Osteoblast (primary cell): ENCODE results near the gene TTC31. TPM values are rescaled to one million over a fixed set of nuclear protein-coding genes. Genes with fewer than 3 reads are reported as not detected.

ENCODE experiments used
- DNase-seq: peaks from one replicate; pipeline ENCODE4 v3.0.0; 2011; ENCODE audit warnings: low spot score, mixed read lengths; ENCODE audit not compliant: insufficient read length; ENCODE audit errors: missing footprints
- H2AFZ ChIP-seq: 2 replicates; pipeline ENCODE4 v1.6.0; 2011; ENCODE audit warnings: mild to moderate bottlenecking, low read length
- H3K27ac ChIP-seq: 2 replicates; pipeline ENCODE4 v1.5.1; 2011; ENCODE audit warnings: mild to moderate bottlenecking, low read depth, low read length, moderate library complexity
- H3K27me3 ChIP-seq: 2 replicates; pipeline ENCODE4 v1.6.0; 2012; ENCODE audit warnings: mild to moderate bottlenecking, control low read depth, inconsistent platforms, low read length, moderate library complexity; ENCODE audit not compliant: insufficient read depth
- H3K36me3 ChIP-seq: 2 replicates; pipeline ENCODE4 v1.5.1; 2011; ENCODE audit warnings: mild to moderate bottlenecking, low read length, control low read depth, moderate library complexity; ENCODE audit not compliant: insufficient read depth
- H3K4me1 ChIP-seq: 2 replicates; pipeline ENCODE4 v1.5.1; 2011; ENCODE audit warnings: mild to moderate bottlenecking, low read length, control low read depth, moderate library complexity; ENCODE audit not compliant: insufficient read depth
- H3K4me2 ChIP-seq: 2 replicates; pipeline ENCODE4 v1.6.0; 2011; ENCODE audit warnings: mild to moderate bottlenecking, low read length; ENCODE audit not compliant: insufficient read depth
- H3K4me3 ChIP-seq: fragments of 200-600 bp; sonication (generic); 3 replicates; pipeline ENCODE4 v1.5.1; 2012; ENCODE audit warnings: mild to moderate bottlenecking, low read length, inconsistent platforms; ENCODE audit not compliant: insufficient read depth
- H3K79me2 ChIP-seq: 2 replicates; pipeline ENCODE4 v1.6.0; 2012; ENCODE audit warnings: mild to moderate bottlenecking, low read length, control low read depth, inconsistent platforms; ENCODE audit not compliant: insufficient read depth
- H3K9me3 ChIP-seq: 2 replicates; pipeline ENCODE4 v1.5.1; 2011; ENCODE audit warnings: low read depth, low read length, control low read depth
- H4K20me1 ChIP-seq: 2 replicates; pipeline ENCODE4 v1.6.0; 2012; ENCODE audit warnings: mild to moderate bottlenecking, low read length, control low read depth; ENCODE audit not compliant: insufficient read depth
- total RNA-seq: library from RNA; depleted of rRNA; stranded (reverse); fragments of >200 nt; gene quantifications from 2 replicates; pipeline ENCODE4 v1.2.3, GENCODE V29; 2012
- TF ChIP-seq, protein P1 (sequence below): IDR thresholded peaks from 2 replicates; pipeline ENCODE4 v1.5.1; 2011; ENCODE audit warnings: mild to moderate bottlenecking, low read depth, low read length, moderate library complexity; ENCODE audit errors: extremely low read depth

Gene TTC31
- total RNA-seq, 1 donor = 17.0 TPM

- H2AFZ ChIP-seq = no peak within 1 kb of the TSS
- no peak within 1 kb of the TSS for H3K4me3 ChIP-seq
- no peaks in the 10 kb centered on the region for H3K36me3 ChIP-seq
- no peaks in the 10 kb centered on the region for H4K20me1 ChIP-seq
- peaks cover 86% of the 10 kb centered on the region for H3K27me3 ChIP-seq
- DNase-seq = peak; percentile 86
- no peaks in the 10 kb centered on the region for H3K79me2 ChIP-seq
- H3K4me2 ChIP-seq = no peak within 1 kb of the TSS
- peaks cover 6% of the 10 kb centered on the region for H3K4me1 ChIP-seq
- no peak within 1 kb of the TSS for H3K27ac ChIP-seq
- H3K9me3 ChIP-seq = no peaks in the 10 kb centered on the region
- TF ChIP-seq, protein P1, sequence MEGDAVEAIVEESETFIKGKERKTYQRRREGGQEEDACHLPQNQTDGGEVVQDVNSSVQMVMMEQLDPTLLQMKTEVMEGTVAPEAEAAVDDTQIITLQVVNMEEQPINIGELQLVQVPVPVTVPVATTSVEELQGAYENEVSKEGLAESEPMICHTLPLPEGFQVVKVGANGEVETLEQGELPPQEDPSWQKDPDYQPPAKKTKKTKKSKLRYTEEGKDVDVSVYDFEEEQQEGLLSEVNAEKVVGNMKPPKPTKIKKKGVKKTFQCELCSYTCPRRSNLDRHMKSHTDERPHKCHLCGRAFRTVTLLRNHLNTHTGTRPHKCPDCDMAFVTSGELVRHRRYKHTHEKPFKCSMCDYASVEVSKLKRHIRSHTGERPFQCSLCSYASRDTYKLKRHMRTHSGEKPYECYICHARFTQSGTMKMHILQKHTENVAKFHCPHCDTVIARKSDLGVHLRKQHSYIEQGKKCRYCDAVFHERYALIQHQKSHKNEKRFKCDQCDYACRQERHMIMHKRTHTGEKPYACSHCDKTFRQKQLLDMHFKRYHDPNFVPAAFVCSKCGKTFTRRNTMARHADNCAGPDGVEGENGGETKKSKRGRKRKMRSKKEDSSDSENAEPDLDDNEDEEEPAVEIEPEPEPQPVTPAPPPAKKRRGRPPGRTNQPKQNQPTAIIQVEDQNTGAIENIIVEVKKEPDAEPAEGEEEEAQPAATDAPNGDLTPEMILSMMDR = no peak
These were observed 31.7 kb downstream of the TTC31 start, which contains the start of gene TLX2 for GRCh38 chr2:74514368-74515270. Gene TLX2, plus strand, starts transcription at chr2:74514450. Its CDS starts 357 bp downstream, at chr2:74514807.

DNA sequence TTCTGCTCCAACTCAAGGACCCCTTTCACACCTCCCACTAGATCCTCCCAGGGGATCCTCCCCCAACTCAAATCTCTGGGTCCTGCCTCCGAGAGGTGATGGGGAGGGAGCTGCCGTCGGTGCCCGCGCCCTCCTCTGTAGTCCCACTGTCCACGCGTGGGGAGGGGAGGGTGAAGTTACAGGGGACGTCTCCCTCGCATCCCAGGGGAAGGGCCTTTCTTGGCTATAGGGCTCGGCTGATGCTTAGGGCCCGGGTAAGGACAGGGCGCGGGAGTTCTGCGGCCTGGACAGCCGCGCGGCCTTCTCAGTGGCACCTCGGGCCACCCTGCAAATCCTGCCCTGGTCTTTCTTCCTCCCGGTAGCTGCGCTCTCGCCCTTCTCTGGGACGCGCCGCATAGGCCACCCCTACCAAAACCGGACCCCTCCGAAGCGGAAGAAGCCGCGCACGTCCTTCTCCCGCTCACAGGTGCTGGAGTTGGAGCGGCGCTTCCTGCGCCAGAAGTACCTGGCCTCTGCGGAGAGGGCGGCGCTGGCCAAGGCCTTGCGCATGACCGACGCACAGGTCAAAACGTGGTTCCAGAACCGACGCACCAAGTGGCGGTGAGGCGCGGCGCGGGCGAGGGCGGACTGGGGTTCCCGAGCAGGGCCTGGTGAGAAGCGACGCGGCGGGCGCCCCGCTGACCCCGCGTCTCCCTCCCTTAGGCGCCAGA is 32.5 kb downstream of the TTC31 start:
- DNase-seq = peak; percentile 77
- peaks cover 94% of the 10 kb centered on the region for H3K27me3 ChIP-seq
- H3K36me3 ChIP-seq = no peaks in the 10 kb centered on the region
- no peak overlapping the region for H2AFZ ChIP-seq
- no peak overlapping the region for H3K4me2 ChIP-seq
- no peak overlapping the region for H3K27ac ChIP-seq
- no peaks in the 10 kb centered on the region for H4K20me1 ChIP-seq
- H3K79me2 ChIP-seq = no peaks in the 10 kb centered on the region
- no peak overlapping the region for H3K4me3 ChIP-seq
- no peaks in the 10 kb centered on the region for H3K9me3 ChIP-seq
- peaks cover 6% of the 10 kb centered on the region for H3K4me1 ChIP-seq
- TF ChIP-seq, protein P1 = no peak

GRCh38 chr2:74515981-74516633 is 33.2 kb downstream of the TTC31 start:
- Histone ChIP-seq H3K9me3 (no peaks in the 10 kb centered on the region), H4K20me1 (no peaks in the 10 kb centered on the region), H3K27ac (no peak overlapping the region), H3K27me3 (peaks cover 93% of the 10 kb centered on the region), H3K4me3 (peak overlapping the region; percentile 10), H3K36me3 (no peaks in the 10 kb centered on the region), H3K79me2 (no peaks in the 10 kb centered on the region), H2AFZ (no peak overlapping the region), H3K4me1 (peaks cover 5% of the 10 kb centered on the region), H3K4me2 (peak overlapping the region; percentile 27)
- peak; percentile 96 for DNase-seq
- TF ChIP-seq, protein P1 = no peak

DNA sequence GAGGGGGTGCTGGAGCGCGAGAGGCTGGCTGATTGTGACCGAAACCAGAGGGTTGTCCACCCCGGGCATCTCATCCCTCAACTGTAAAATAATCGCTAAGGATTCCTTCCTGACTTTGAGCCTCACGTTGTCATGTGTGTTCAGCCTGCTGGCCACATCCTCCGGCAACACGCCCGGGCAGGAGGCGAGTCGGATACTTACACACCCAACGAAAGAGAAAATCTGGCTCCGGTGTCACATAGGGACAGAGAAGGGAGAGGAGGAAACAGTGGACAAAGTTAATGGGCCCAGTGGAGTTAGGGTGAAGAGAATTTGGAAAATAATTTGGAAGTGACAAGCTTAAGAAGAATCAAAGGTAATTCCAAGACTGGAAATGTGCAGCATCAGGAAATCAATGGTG is 33.8 kb downstream of the TTC31 start:
- no peaks in the 10 kb centered on the region for H3K9me3 ChIP-seq
- no peaks in the 10 kb centered on the region for H4K20me1 ChIP-seq
- no peaks in the 10 kb centered on the region for H3K36me3 ChIP-seq
- H3K27me3 ChIP-seq = peaks cover 88% of the 10 kb centered on the region
- no peaks in the 10 kb centered on the region for H3K79me2 ChIP-seq
- no peak overlapping the region for H2AFZ ChIP-seq
- peak; percentile 43 for DNase-seq
- TF ChIP-seq, protein P1 = no peak
- no peak overlapping the region for H3K4me2 ChIP-seq
- no peaks in the 10 kb centered on the region for H3K4me1 ChIP-seq
- no peak overlapping the region for H3K4me3 ChIP-seq
- no peak overlapping the region for H3K27ac ChIP-seq
